GM10248 (cell line): ENCODE results near the gene EHBP1.

Experiments used
- CTCF ChIA-PET: fragments of 300-600 bp; sonication (Branson Sonifier 250); formaldehyde crosslinking; extraction: SDS; loops from one replicate; lab custom pipeline; 2021; ENCODE audit warnings: antibody characterized with exemption; lab: Yijun Ruan, JAX
- POLR2A ChIA-PET: fragments of 350-650 bp; sonication (Branson Sonifier 250); formaldehyde crosslinking; extraction: SDS; loops from one replicate; lab custom pipeline; 2020; ENCODE audit warnings: antibody characterized with exemption; lab: Yijun Ruan, JAX
- DNase-seq: peaks from one replicate; pipeline ENCODE4 v3.0.0; 2012; ENCODE audit errors: extremely low spot score
- TF ChIP-seq, protein P1 (sequence below): IDR thresholded peaks from 2 replicates; pipeline ENCODE4 v1.5.1; 2012; ENCODE audit warnings: mild to moderate bottlenecking, low read depth; ENCODE audit errors: extremely low read depth, missing control alignments, control extremely low read depth

The EHBP1 gene

GRCh38 chr2:63048367-63049171, 343.1 kb downstream of the EHBP1 start:
- ChIA-PET CTCF (no interaction called here), POLR2A (no interaction called here)
- DNase-seq: peak; percentile 24
- TF ChIP-seq, protein P1, sequence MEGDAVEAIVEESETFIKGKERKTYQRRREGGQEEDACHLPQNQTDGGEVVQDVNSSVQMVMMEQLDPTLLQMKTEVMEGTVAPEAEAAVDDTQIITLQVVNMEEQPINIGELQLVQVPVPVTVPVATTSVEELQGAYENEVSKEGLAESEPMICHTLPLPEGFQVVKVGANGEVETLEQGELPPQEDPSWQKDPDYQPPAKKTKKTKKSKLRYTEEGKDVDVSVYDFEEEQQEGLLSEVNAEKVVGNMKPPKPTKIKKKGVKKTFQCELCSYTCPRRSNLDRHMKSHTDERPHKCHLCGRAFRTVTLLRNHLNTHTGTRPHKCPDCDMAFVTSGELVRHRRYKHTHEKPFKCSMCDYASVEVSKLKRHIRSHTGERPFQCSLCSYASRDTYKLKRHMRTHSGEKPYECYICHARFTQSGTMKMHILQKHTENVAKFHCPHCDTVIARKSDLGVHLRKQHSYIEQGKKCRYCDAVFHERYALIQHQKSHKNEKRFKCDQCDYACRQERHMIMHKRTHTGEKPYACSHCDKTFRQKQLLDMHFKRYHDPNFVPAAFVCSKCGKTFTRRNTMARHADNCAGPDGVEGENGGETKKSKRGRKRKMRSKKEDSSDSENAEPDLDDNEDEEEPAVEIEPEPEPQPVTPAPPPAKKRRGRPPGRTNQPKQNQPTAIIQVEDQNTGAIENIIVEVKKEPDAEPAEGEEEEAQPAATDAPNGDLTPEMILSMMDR: no peak

DNA sequence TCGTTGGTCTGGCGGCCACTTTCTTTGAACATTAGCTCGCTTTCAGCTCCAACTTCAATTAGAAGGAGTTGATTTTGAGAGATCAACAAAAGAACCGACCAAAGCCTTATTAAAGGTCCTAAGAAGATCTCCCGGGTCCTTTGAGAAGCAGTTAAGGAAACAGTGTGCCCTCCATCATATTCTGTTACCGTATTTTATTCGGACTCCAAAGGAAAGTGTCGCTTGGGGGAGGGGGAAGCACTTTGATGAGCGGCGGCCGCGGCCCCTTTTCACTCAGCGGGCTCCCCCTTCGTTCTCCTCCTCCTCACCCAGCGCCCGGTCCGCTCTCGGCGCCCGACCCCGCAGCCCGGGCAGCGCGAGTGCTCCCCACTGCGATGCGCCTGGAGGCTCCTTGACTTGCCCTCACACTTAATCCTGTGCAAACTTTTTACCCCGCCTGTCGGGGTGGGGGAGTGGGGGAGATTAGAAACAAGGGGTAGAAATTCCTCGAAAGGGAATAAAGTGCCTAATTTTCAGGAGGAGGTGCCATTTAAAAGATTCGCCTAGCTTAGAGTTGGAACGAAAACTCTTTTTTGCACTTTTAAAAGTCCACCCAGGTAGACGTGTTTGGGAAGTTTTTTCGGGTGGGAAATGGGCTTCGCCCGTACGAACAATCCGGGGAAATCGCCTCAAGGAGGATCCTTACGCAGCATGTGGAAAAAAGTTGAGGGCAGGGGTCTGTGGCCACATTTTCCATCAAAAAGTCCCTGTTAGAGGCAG, 343.9 kb downstream of the EHBP1 start:
- CTCF ChIA-PET: no interaction called here

DNA sequence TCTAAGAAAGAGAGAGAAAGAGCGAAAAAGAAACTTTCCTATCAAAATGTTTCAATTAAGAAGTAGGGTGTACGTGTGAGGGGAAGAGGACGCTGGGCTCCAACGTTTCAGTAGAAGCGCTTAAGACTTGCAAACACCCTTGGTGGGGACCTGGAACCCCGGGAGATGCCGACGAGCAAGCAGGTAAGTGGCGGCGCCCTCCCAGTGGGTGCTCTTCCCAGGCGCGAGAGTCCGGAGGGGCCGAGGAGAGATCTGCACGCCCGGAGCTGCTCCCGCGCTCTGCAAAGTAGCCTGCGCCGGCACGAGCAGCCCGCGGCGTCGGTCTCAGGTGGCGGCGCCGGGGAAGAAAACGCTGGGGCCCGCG, 344.4 kb downstream of the EHBP1 start:
- ChIA-PET POLR2A (no interaction called here), CTCF (no interaction called here)
- TF ChIP-seq, protein P1: no peak
- DNase-seq: no peak

More for the DNA sequence above, 343.9 kb downstream of the EHBP1 start:
- peak; percentile 23 for DNase-seq
- POLR2A ChIA-PET: no interaction called here
- TF ChIP-seq, protein P1: no peak

DNA sequence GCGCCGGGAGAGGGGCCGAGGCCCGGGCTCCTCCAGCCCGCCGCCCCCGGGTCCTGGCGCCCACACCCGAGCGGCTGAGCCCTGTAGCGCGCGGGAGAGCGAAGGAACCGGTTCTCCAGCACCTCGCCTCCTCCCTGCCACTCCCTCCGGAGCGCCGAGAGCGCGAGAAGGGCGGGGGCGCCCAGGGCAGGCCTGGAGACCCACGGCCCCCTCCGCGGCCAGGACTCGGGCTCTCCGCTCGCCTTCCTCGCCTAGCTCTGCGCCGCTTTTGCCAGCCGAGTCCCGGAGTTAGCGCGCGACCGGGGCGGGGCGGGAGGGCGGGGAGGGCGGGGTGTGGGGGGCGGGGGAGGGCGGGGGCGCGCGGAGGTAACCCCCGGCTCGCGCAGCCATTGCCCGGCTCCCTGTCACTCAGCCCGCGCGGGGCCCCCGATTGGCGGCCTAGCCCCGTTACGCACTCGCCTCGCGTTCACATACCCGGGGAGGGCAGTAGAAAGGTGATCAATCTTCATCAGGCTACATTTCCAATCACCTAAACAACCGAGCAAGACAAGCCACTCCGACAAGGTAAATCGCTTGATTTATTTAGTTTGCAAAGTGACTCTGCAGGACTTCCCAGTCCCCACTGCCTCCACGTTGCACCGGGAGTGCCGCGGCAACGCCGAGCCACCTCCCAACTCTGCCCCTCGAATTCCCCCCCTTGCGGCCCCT, 345.0 kb downstream of the EHBP1 start, which contains the start of gene OTX1:
Gene OTX1 (plus strand): TSS at position 497 of the 708 bp plus-strand sequence. CDS start 2,161 bp downstream, outside the sequence.
- ChIA-PET CTCF (interaction anchor here (0.8 kb wide), 1 partner anchor 10 kb away, joined by 4 read pairs; no protein-coding TSS in a partner anchor), POLR2A (no interaction called here)
- TF ChIP-seq, protein P1: no peak
- DNase-seq: peak; percentile 92

DNA sequence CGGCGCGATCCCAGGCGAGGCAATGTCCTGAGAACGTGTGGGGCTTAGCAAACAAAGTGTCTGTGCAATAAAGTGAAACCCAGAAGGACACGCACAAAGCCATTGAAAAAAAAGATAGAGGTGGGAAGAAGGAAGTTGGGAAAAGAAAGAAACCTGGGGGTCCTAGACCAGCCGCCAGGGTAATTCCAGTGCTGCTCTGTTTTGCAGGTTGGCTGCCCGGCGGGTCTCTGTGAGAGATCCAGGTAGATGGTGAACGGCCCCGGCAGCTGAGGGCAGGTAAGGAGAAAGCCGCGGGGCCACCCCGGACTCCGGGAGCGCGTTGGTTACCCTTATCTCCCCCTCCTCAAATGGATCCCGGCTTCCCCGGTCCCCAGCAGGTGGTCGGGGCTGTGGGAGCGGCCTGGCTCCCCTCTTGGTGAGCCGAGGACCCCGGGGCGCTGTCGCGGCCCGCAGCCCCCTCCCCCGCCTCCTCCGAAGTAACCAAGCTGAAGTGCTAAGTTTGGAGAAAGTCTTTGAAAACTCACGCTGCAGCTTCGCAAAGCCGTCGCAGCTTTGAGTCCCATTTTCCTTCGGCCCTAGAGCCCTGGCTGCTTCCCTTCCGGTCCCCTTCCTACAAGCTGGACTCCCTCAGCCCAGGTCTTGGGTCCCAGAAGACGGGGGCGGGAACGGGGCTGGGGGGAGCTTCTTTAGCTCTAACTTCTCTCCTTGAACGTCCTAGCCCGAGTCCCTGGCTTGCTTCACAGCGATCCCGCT, 345.7 kb downstream of the EHBP1 start:
- POLR2A ChIA-PET: interaction anchor here (0.6 kb wide), 1 partner anchor 547 kb away, joined by 6 read pairs; no protein-coding TSS in a partner anchor
- peak; percentile 40 for DNase-seq
- TF ChIP-seq, protein P1: no peak
- CTCF ChIA-PET: interaction anchor here (0.8 kb wide), 1 partner anchor 9 kb away, joined by 4 read pairs; no protein-coding TSS in a partner anchor
